GM21515 (cell line): ENCODE data around the gene AJUBA.
"Not testable (repeated sequence)": the region's sequence is repeated elsewhere in the genome, so short reads cannot be mapped to it uniquely, and the experiment has no call there.

Experiments used
- ATAC-seq: cut with Tn5 transposase; IDR thresholded peaks from one replicate; pipeline ENCODE4 v1.9.1; 2021; ENCODE audit not compliant: unreplicated experiment

The AJUBA gene

GRCh38 chr14:22982477-22983245, at the start of gene AJUBA:
Gene AJUBA (minus strand): TSS chr14:22982551. CDS start chr14:22982266, 285 bp downstream.
- ATAC-seq = no peak

GRCh38 chr14:23030936-23031335, 48.6 kb upstream of the AJUBA start:
- no peak for ATAC-seq

- ATAC-seq = no peak
These were observed 46.4 kb upstream of the AJUBA start for GRCh38 chr14:23028799-23029198.

- no peak for ATAC-seq
These were observed 42.9 kb upstream of the AJUBA start for GRCh38 chr14:23025151-23025814.

- ATAC-seq = no peak
These were observed 42.3 kb upstream of the AJUBA start for GRCh38 chr14:23024612-23025075.

- no peak for ATAC-seq
These were observed 41.4 kb upstream of the AJUBA start for GRCh38 chr14:23023795-23024152.

- ATAC-seq = no peak
These were observed 40.9 kb upstream of the AJUBA start for GRCh38 chr14:23023022-23023794.

GRCh38 chr14:23021889-23022442, 39.6 kb upstream of the AJUBA start:
- no peak for ATAC-seq

GRCh38 chr14:23021434-23021833, 39.1 kb upstream of the AJUBA start:
- no peak for ATAC-seq

- ATAC-seq = no peak
These were observed 38.1 kb upstream of the AJUBA start for GRCh38 chr14:23020143-23021128.

- no peak for ATAC-seq
These were observed 35.8 kb upstream of the AJUBA start for GRCh38 chr14:23018107-23018506.

GRCh38 chr14:23017091-23017490, 34.7 kb upstream of the AJUBA start:
- no peak for ATAC-seq

GRCh38 chr14:23015618-23016017, 33.3 kb upstream of the AJUBA start:
- no peak for ATAC-seq

- not testable (repeated sequence) for ATAC-seq
These were observed 31.4 kb upstream of the AJUBA start for GRCh38 chr14:23013749-23014054.

GRCh38 chr14:23013054-23013748, 30.9 kb upstream of the AJUBA start:
- ATAC-seq = no peak

GRCh38 chr14:23009939-23010726, 27.8 kb upstream of the AJUBA start, which contains the start of gene C14orf93:
Gene C14orf93 (minus strand): TSS chr14:23010143. CDS start chr14:22999023, 11,120 bp downstream.
- ATAC-seq = peak; percentile 39

GRCh38 chr14:23009483-23009938, 27.2 kb upstream of the AJUBA start:
- ATAC-seq = no peak

GRCh38 chr14:23008831-23009230, 26.5 kb upstream of the AJUBA start:
- ATAC-seq = no peak
